Heart left ventricle (tissue), 16 donors: ENCODE results near the gene ZNF366. TPM values are rescaled to one million over a fixed set of nuclear protein-coding genes. Genes with fewer than 3 reads are reported as not detected.
A peak's percentile ranks its signal among the peaks of the same experiment; 100 is the strongest.

Experiments used
- ATAC-seq, 4 donors: fragments of 200-7000 bp; cut with Tn5 transposase; one replicate each; pipeline ENCODE4 v1.9.1; 2020 to 2022; ENCODE audit warnings: moderate library complexity in 4 of 4, mild to moderate bottlenecking in 3 of 4, moderate number of reproducible peaks in 1 of 4
- DNase-seq, 5 donors: peaks; one replicate each; pipeline ENCODE4 v3.0.0-alpha.2; 2020
- H3K27ac ChIP-seq, 12 donors: fragments of 200-600 bp; sonication (generic) in 4 of 12; one replicate each; pipeline versions ENCODE4 v1.5.0 to v1.8.0; 2016 to 2022; ENCODE audit warnings: mild to moderate bottlenecking in 2 of 12
- H3K27me3 ChIP-seq, 9 donors: fragments of 200-600 bp; sonication (generic) in 2 of 9; one replicate each; pipeline versions ENCODE4 v1.5.1 to v1.8.0; 2016 to 2022; ENCODE audit warnings: mild to moderate bottlenecking in 3 of 9
- H3K36me3 ChIP-seq, 9 donors: fragments of 200-600 bp; sonication (generic) in 2 of 9; one replicate each; pipeline versions ENCODE4 v1.5.0 to v1.8.0; 2018 to 2022; ENCODE audit warnings: mild to moderate bottlenecking in 2 of 9
- H3K4me1 ChIP-seq, 12 donors: fragments of 200-600 bp; sonication (generic) in 4 of 12; one replicate each; pipeline versions ENCODE4 v1.5.0 to v1.8.0; 2016 to 2022; ENCODE audit warnings: mild to moderate bottlenecking in 3 of 12
- H3K4me3 ChIP-seq, 12 donors: fragments of 200-600 bp; sonication (generic) in 4 of 12; one replicate each; pipeline versions ENCODE4 v1.5.0 to v1.8.0; 2017 to 2022; ENCODE audit warnings: mild to moderate bottlenecking in 9 of 12, moderate library complexity in 4 of 12
- H3K9me3 ChIP-seq, 12 donors: fragments of 200-600 bp; sonication (generic) in 4 of 12; one replicate each; pipeline versions ENCODE4 v1.5.0 to v1.8.0; 2016 to 2022; ENCODE audit warnings: mild to moderate bottlenecking in 1 of 12
- CTCF ChIP-seq, 12 donors: fragments of 200-600 bp; sonication (generic) in 4 of 12; IDR thresholded peaks; one replicate each; pipeline versions ENCODE4 v1.5.0 to v1.8.0; 2018 to 2022; ENCODE audit warnings: antibody characterized with exemption in 12 of 12, mild to moderate bottlenecking in 5 of 12
- POLR2A ChIP-seq, 2 donors: fragments of 450-650 bp; IDR thresholded peaks; one replicate each; pipeline ENCODE4 v1.6.1; 2017; ENCODE audit warnings: antibody characterized with exemption in 2 of 2, mild to moderate bottlenecking in 2 of 2, moderate library complexity in 2 of 2
- WGBS, 4 donors: extraction: QIAGEN DNeasy Blood & Tissue Kit in 2 of 4; methylation state at CpG; one replicate each; pipeline versions ENCODE4 v1.1.5 to v1.1.7; 2013 to 2018; 5-methylcytosine and 5-hydroxymethylcytosine counted together
- intact Hi-C, 10 donors: fragments of 100-400 bp; cut with DNase I; formaldehyde crosslinking; loops; one replicate each; pipeline versions ENCODE4 v1.11.1 to v1.14.2; 2022
- polyA plus RNA-seq, 2 donors: library from polyadenylated mRNA; stranded (reverse); fragments of 200-250 nt; gene quantifications; one replicate each; pipeline ENCODE4 v1.2.3, GENCODE V29; 2013
- total RNA-seq, 9 donors: library from RNA; depleted of rRNA in 2 of 9; stranded (reverse); fragments of >200 nt in 2 of 9; fragmentation: NEBNext Ultra II Directional in 3 of 9; extraction: Animal tissue kit (Norgen Biotek cat#: 25700) in 3 of 9; gene quantifications; one replicate each; pipeline versions ENCODE4 v1.1.0 to v1.2.4, GENCODE V29; 2016 to 2023
- donor health status: ischemic (EF 13 %, LVEDD 7.1; RV severe dilation, severe dysfunction).
- donor health status: healthy with polysubstance abuse.
- donor health status: DM: no; HTN: yes; CAD: no.
- donor health status: DM: no; HTN: no; CAD: no.
- donor health status: ischemic (EF 25% LVEDD 6.9; RV normal size, moderate dysfunction).
- donor health status: ischemic (EF 25% LVEDD 5.7; RV mildly dilated, moderate dysfunction).
- donor health status: healthy.
- donor health status: DM: yes; HTN: yes; CAD: no.
- donor health status: ischemic (EF 35%, LVEDD 5.7; RV mildly dilated, moderate dysfunction).
- donor health status: nonischemic (EF 11% LVEDD 7.7; RV severe dilation, severe dysfunction).
- donor health status: DM: yes; HTN: yes; CAD: no.
- donor health status: PGD.
- donor health status: ischemic (EF 29% LVEDD 5.4; RV normal size, mild dysfunction).
- donor health status: nonischemic (EF 23%, LVEDD 6.1; RV moderate dilation, normal function).

ZNF366 gene
- total and polyA plus RNA-seq, 11 donors = 2.1 to 18.5 (median 5.5) TPM

GRCh38 chr5:72478684-72479083, 28.5 kb downstream of the ZNF366 start:
- H3K27me3 ChIP-seq = no peaks in the 10 kb centered on the region
- no peaks in the 10 kb centered on the region for H3K9me3 ChIP-seq
- DNase-seq = no peak
- WGBS, 4 donors = 36 to 68% (median 63%) methylated on average over 1 of the region's 1 CpG
- ATAC-seq = peak in 3 of 4 donors; percentile 32 to 86 (median 64)
- H3K4me1 ChIP-seq = peaks cover 0 to 34% (median 6%) of the 10 kb centered on the region in 12 donors
- peak overlapping the region in 7 of 12 donors; percentile 1 to 56 (median 16) for H3K27ac ChIP-seq
- no peak overlapping the region for H3K4me3 ChIP-seq
- intact Hi-C loops = no loop called here
- peaks cover 0 to 3% (median 0%) of the 10 kb centered on the region in 9 donors for H3K36me3 ChIP-seq
- no peak for TF ChIP-seq POLR2A (IDR thresholded peaks at IDR 0.05)
- no peak for TF ChIP-seq CTCF (IDR thresholded peaks at IDR 0.05)

- ATAC-seq (peak in 1 of 4 donors; percentile 10), DNase-seq (no peak)
- Histone ChIP-seq H3K4me3 (no peak overlapping the region), H3K4me1 (peaks cover 0 to 36% (median 6%) of the 10 kb centered on the region in 12 donors), H3K27me3 (no peaks in the 10 kb centered on the region), H3K36me3 (peaks cover 0 to 2% (median 0%) of the 10 kb centered on the region in 9 donors), H3K27ac (peak overlapping the region in 5 of 12 donors; percentile 1 to 56 (median 16)), H3K9me3 (no peaks in the 10 kb centered on the region)
- intact Hi-C loops = no loop called here
- no peak for TF ChIP-seq CTCF (IDR thresholded peaks at IDR 0.05)
- no peak for TF ChIP-seq POLR2A (IDR thresholded peaks at IDR 0.05)
Observed at GRCh38 chr5:72478276-72478675, 28.9 kb downstream of the ZNF366 start.

- Histone ChIP-seq H3K4me3 (no peak overlapping the region), H3K27ac (peak overlapping the region in 1 of 12 donors; percentile 56), H3K4me1 (peaks cover 0 to 42% (median 6%) of the 10 kb centered on the region in 12 donors), H3K27me3 (no peaks in the 10 kb centered on the region), H3K9me3 (no peaks in the 10 kb centered on the region), H3K36me3 (no peaks in the 10 kb centered on the region)
- no peak for DNase-seq
- ATAC-seq = no peak
- TF ChIP-seq POLR2A (IDR thresholded peaks at IDR 0.05) = no peak
- TF ChIP-seq CTCF (IDR thresholded peaks at IDR 0.05) = no peak
- 87 to 92% (median 89%) methylated on average over 4 of the region's 4 CpGs for WGBS, 4 donors
- intact Hi-C loops = no loop called here
Observed at GRCh38 chr5:72477644-72478043, 29.6 kb downstream of the ZNF366 start.

GRCh38 chr5:72477176-72477575, 30.0 kb downstream of the ZNF366 start:
- Histone ChIP-seq H3K4me3 (no peak overlapping the region), H3K27me3 (no peaks in the 10 kb centered on the region), H3K9me3 (no peaks in the 10 kb centered on the region), H3K27ac (peak overlapping the region in 1 of 12 donors; percentile 56), H3K4me1 (peaks cover 0 to 47% (median 6%) of the 10 kb centered on the region in 12 donors), H3K36me3 (no peaks in the 10 kb centered on the region)
- TF ChIP-seq POLR2A (IDR thresholded peaks at IDR 0.05) (no peak), CTCF (IDR thresholded peaks at IDR 0.05) (no peak)
- intact Hi-C loops = no loop called here
- 60 to 64% (median 64%) methylated on average over 1 of the region's 1 CpG for WGBS, 4 donors
- ATAC-seq (no peak), DNase-seq (no peak)
